HepG2 (cell line): Measurements from ENCODE around the gene ABCA8. TPM values are rescaled to one million over a fixed set of nuclear protein-coding genes. Genes with fewer than 3 reads are reported as not detected.

Source experiments
- DNMT3B ChIP-seq: conservative IDR thresholded peaks from 2 replicates; pipeline ENCODE4 v1.6.1; 2016; ENCODE audit warnings: missing biosample characterization, control low read depth
- JDP2 ChIP-seq: sonication (generic); formaldehyde crosslinking; IDR thresholded peaks from 2 replicates; pipeline ENCODE4 v1.8.1; 2022; ENCODE audit warnings: missing genetic modification reagents, borderline replicate concordance
- MIXL1 ChIP-seq: IDR thresholded peaks from 2 replicates; pipeline ENCODE4 v1.6.1; 2016
- NAIF1 ChIP-seq: sonication (generic); formaldehyde crosslinking; IDR thresholded peaks from 2 replicates; pipeline ENCODE4 v1.5.0; 2020; ENCODE audit warnings: mild to moderate bottlenecking, missing genetic modification reagents, borderline replicate concordance
- PHB2 ChIP-seq: fragments of 450-650 bp; IDR thresholded peaks from 2 replicates; pipeline ENCODE4 v1.6.1; 2018; ENCODE audit not compliant: partially characterized antibody
- RARA ChIP-seq: IDR thresholded peaks from 2 replicates; pipeline ENCODE4 v1.6.1; 2016; ENCODE audit warnings: missing genetic modification reagents, missing compliant biosample characterization
- RFXANK ChIP-seq: IDR thresholded peaks from 2 replicates; pipeline ENCODE4 v1.6.1; 2016
- SOX13 ChIP-seq, 3 experiments: fragments of 450-650 bp in 1 of 3; sonication (generic) in 1 of 3; formaldehyde crosslinking in 1 of 3; IDR thresholded peaks in 2 of 3; conservative IDR thresholded peaks in 1 of 3; 2 replicates each; pipeline versions ENCODE4 v1.5.0 to v1.6.1; 2016 to 2020; ENCODE audit warnings: antibody characterized with exemption in 1 of 3, mild to moderate bottlenecking in 1 of 3, missing compliant biosample characterization in 1 of 3, missing genetic modification reagents in 1 of 3, moderate library complexity in 1 of 3
- TFE3 ChIP-seq: IDR thresholded peaks from 2 replicates; pipeline ENCODE4 v1.6.1; 2016
- TGIF2 ChIP-seq: IDR thresholded peaks from 2 replicates; pipeline ENCODE4 v1.6.1; 2016; ENCODE audit warnings: control low read depth, missing compliant biosample characterization
- ZBTB46 ChIP-seq: sonication (generic); formaldehyde crosslinking; IDR thresholded peaks from 2 replicates; pipeline ENCODE4 v1.4.0; 2020; ENCODE audit warnings: mild to moderate bottlenecking, missing genetic modification reagents, borderline replicate concordance
- ZFP1 ChIP-seq: IDR thresholded peaks from 2 replicates; pipeline ENCODE4 v1.6.1; 2016
- ZFP37 ChIP-seq: sonication (generic); formaldehyde crosslinking; IDR thresholded peaks from 2 replicates; pipeline ENCODE4 v1.4.0; 2020; ENCODE audit warnings: missing genetic modification reagents, borderline replicate concordance
- polyA plus RNA-seq, 8 experiments: library from polyadenylated mRNA; depleted of rRNA in 3 of 8; stranded (reverse) in 7 of 8; unstranded in 1 of 8; fragments of >200 nt; fragmentation: Illumina TruSeq in 4 of 8; extraction: Trizol in 4 of 8; gene quantifications; 2 replicates each; pipeline versions ENCODE4 v1.2.1 to v1.2.3, GENCODE V29; 2011 to 2016; ENCODE audit warnings: low read depth in 4 of 8, missing spikeins in 1 of 8, mixed read lengths in 1 of 8; ENCODE audit not compliant: insufficient read depth in 1 of 8
- total RNA-seq, 5 experiments: library from RNA; depleted of rRNA; stranded (reverse); fragments of >200 nt; fragmentation: Illumina TruSeq; extraction: Trizol; gene quantifications; 2 replicates each; pipeline ENCODE4 v1.2.3, GENCODE V29; 2016; ENCODE audit warnings: low read depth in 1 of 5
- TF ChIP-seq, protein P1 (sequence below): sonication (generic); formaldehyde crosslinking; IDR thresholded peaks from 2 replicates; pipeline ENCODE4 v1.4.0; 2020; ENCODE audit warnings: missing genetic modification reagents
- TF ChIP-seq, protein P2 (sequence below), 2 experiments: sonication (generic) in 1 of 2; formaldehyde crosslinking in 1 of 2; IDR thresholded peaks; 2 replicates each; pipeline versions ENCODE4 v1.6.1 to v1.9.0; 2014 to 2022; ENCODE audit warnings: antibody characterized with exemption in 1 of 2, borderline replicate concordance in 1 of 2, inconsistent platforms in 1 of 2, low read depth in 1 of 2, missing genetic modification reagents in 1 of 2

ABCA8 gene
- total and polyA plus RNA-seq, 2 of the 13 experiments (the other 11 are each of a cell fraction or from before 2014, with no cell fraction given) = 0.05 to 0.18 TPM

DNA sequence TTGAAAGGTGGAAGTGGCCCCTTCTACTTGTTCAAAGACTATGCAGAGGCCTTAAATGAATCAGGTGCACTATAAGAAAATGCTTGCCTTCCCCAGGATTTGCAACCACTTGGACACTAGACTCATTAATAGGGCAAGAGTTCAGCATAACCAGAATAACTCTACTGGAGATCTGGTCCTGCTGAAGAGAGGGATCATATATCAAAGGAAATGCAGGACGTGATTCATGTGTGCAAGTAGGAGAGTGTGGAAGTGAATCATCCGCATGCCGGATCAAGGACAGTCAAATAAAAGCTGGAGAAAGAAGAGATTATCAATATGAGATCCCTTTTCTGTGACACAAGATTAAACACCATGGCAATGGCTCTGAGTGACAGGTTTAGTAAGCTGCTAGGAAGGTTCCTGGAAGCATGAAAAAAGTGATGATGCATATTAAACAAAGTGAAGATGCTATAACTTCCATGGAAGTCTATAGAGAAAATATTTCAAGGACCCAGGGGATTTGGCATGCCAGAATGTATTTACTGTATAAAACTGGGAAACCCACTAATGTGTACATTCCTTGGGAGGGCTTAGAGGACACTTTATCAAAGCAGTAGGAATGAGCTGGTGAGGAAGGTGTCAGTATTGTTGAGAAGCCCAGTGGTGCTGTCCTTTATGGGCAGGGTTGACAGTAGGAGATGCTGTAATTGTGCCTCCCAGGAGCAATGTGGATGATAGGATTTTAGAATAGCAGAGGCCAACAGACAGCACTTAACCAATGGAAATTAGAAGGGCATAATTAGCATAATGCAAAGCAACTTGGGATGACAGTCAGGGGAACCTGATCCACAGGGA lies 133.1 kb downstream of the ABCA8 start (continued):
- TF ChIP-seq ZBTB46 (CRISPR knock-in tag) = no peak
- TF ChIP-seq RARA (CRISPR knock-in tag) = peak; percentile 97
- no peak for TF ChIP-seq TGIF2 (CRISPR knock-in tag)
- peak; percentile 96 for TF ChIP-seq MIXL1 (CRISPR knock-in tag)
- no peak for TF ChIP-seq JDP2 (CRISPR knock-in tag)
- TF ChIP-seq, protein P1, sequence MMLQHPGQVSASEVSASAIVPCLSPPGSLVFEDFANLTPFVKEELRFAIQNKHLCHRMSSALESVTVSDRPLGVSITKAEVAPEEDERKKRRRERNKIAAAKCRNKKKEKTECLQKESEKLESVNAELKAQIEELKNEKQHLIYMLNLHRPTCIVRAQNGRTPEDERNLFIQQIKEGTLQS = peak; percentile 89
- no peak for TF ChIP-seq RFXANK (CRISPR knock-in tag)
- TF ChIP-seq DNMT3B = peak; percentile 87; the same call in 1 of the 2 replicates
- 0 out of 2 replicates have a peak, but pooled peaks have one; percentile 48 for TF ChIP-seq ZFP1 (CRISPR knock-in tag)
- TF ChIP-seq NAIF1 (CRISPR knock-in tag) = peak; percentile 66; the same call in 1 of the 2 replicates
- TF ChIP-seq TFE3 (CRISPR knock-in tag) = peak; percentile 89; the same call in 1 of the 2 replicates
- no peak for TF ChIP-seq PHB2
- TF ChIP-seq, protein P2, sequence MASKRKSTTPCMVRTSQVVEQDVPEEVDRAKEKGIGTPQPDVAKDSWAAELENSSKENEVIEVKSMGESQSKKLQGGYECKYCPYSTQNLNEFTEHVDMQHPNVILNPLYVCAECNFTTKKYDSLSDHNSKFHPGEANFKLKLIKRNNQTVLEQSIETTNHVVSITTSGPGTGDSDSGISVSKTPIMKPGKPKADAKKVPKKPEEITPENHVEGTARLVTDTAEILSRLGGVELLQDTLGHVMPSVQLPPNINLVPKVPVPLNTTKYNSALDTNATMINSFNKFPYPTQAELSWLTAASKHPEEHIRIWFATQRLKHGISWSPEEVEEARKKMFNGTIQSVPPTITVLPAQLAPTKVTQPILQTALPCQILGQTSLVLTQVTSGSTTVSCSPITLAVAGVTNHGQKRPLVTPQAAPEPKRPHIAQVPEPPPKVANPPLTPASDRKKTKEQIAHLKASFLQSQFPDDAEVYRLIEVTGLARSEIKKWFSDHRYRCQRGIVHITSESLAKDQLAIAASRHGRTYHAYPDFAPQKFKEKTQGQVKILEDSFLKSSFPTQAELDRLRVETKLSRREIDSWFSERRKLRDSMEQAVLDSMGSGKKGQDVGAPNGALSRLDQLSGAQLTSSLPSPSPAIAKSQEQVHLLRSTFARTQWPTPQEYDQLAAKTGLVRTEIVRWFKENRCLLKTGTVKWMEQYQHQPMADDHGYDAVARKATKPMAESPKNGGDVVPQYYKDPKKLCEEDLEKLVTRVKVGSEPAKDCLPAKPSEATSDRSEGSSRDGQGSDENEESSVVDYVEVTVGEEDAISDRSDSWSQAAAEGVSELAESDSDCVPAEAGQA (IDR thresholded peaks at IDR 0.05; ENCODE audit: low read depth) = peak; percentile 56; the same call in 1 of the 2 replicates
- TF ChIP-seq, protein P2 (CRISPR knock-in tag; IDR thresholded peaks at IDR 0.05; ENCODE audit: borderline replicate concordance) = no peak
- TF ChIP-seq ZFP37 (CRISPR knock-in tag) = no peak
- TF ChIP-seq SOX13 (IDR thresholded peaks at IDR 0.05) = no peak
- peak in 1 of 2 experiments; percentile 89; a peak in 2 of 4 replicates for TF ChIP-seq SOX13 (CRISPR knock-in tag; conservative IDR thresholded peaks at IDR 0.05 in 1 of 2, IDR thresholded peaks at IDR 0.05 in 1 of 2)
